A549 (cell line): Measurements from ENCODE around the gene RAB4B. TPM values are rescaled to one million over a fixed set of nuclear protein-coding genes. Genes with fewer than 3 reads are reported as not detected.
A peak's percentile ranks its signal among the peaks of the same experiment; 100 is the strongest.
"Not testable (repeated sequence)": the region's sequence is repeated elsewhere in the genome, so short reads cannot be mapped to it uniquely, and the experiment has no call there.

Experiments used
- ATAC-seq, 2 experiments: fragments of 200-7000 bp in 1 of 2; fragments of >200 bp in 1 of 2; cut with Nextera tagmentation in 1 of 2; cut with Tn5 transposase in 1 of 2; 3 replicates each; pipeline versions ENCODE4 v1.8.0 to v1.9.1; 2018 to 2020; ENCODE audit warnings: mild to moderate bottlenecking in 1 of 2, moderate library complexity in 1 of 2
- CTCF ChIA-PET: fragments of 300-600 bp; sonication (Branson Sonifier 250); formaldehyde crosslinking; extraction: SDS; loops from one replicate; lab custom pipeline; 2021; ENCODE audit warnings: antibody characterized with exemption, inconsistent platforms; lab: Yijun Ruan, JAX
- POLR2A ChIA-PET: fragments of 350-600 bp; formaldehyde crosslinking; extraction: SDS; loops from one replicate; lab custom pipeline; 2021; ENCODE audit warnings: antibody characterized with exemption, inconsistent platforms; lab: Yijun Ruan, JAX
- DNase-seq, 2 experiments: peaks; one replicate each; pipeline versions ENCODE4 v3.0.0 to v3.0.0-alpha.2; 2011 to 2016; ENCODE audit warnings: low read depth in 1 of 2, low spot score in 1 of 2
- FAIRE-seq: peaks from 2 replicates; lab custom pipeline; 2011; peaks lifted over from hg19 to GRCh38; lab: Jason Lieb, UNC
- H3K27ac ChIP-seq, 2 experiments: fragments of >200 bp; sonication (Bioruptor Twin); formaldehyde crosslinking; 3 replicates each; pipeline ENCODE4 v1.5.1; 2016 to 2017
- H3K4me1 ChIP-seq: fragments of >200 bp; sonication (Bioruptor Twin); formaldehyde crosslinking; 3 replicates; pipeline ENCODE4 v1.6.1; 2016
- H3K4me2 ChIP-seq: fragments of >200 bp; sonication (Bioruptor Twin); formaldehyde crosslinking; 3 replicates; pipeline ENCODE4 v1.6.1; 2016
- H3K4me3 ChIP-seq: fragments of >200 bp; sonication (Bioruptor Twin); formaldehyde crosslinking; 3 replicates; pipeline ENCODE4 v1.5.1; 2016
- H3K9me3 ChIP-seq: fragments of >200 bp; sonication (Bioruptor Twin); formaldehyde crosslinking; 3 replicates; pipeline ENCODE4 v1.6.1; 2016
- FOSB ChIP-seq: fragments of 250-450 bp; sonication (Bioruptor Pico); IDR thresholded peaks from 2 replicates; pipeline ENCODE4 v1.5.0; 2020; ENCODE audit warnings: mild to moderate bottlenecking, moderate library complexity
- HES2 ChIP-seq: fragments of >200 bp; sonication (Bioruptor Twin); formaldehyde crosslinking; IDR thresholded peaks from 2 replicates; pipeline ENCODE4 v1.6.1; 2016
- HOXB13 ChIP-seq: fragments of 250-450 bp; sonication (Bioruptor Pico); IDR thresholded peaks from 2 replicates; pipeline ENCODE4 v1.5.0; 2020; ENCODE audit warnings: low read depth, mild to moderate bottlenecking, moderate library complexity
- JUN ChIP-seq, 2 experiments: fragments of >200 bp; sonication (Bioruptor Twin); formaldehyde crosslinking; IDR thresholded peaks; 2 replicates in 1 of 2; 3 replicates in 1 of 2; pipeline ENCODE4 v1.6.1; 2016 to 2017
- JUNB ChIP-seq: fragments of >200 bp; sonication (Bioruptor Twin); formaldehyde crosslinking; IDR thresholded peaks from 2 replicates; pipeline ENCODE4 v1.6.1; 2016
- KDM5A ChIP-seq: fragments of 200-600 bp; sonication (generic); IDR thresholded peaks from 2 replicates; pipeline ENCODE4 v1.6.1; 2016; ENCODE audit warnings: antibody characterized with exemption, mild to moderate bottlenecking
- MYC ChIP-seq: IDR thresholded peaks from 2 replicates; pipeline ENCODE4 v1.6.1; 2012; ENCODE audit warnings: mild to moderate bottlenecking, inconsistent platforms, low read length, improper control_type of control experiment, borderline replicate concordance
- POLR2AphosphoS2 ChIP-seq: conservative IDR thresholded peaks from 2 replicates; pipeline ENCODE4 v1.6.1; 2012; ENCODE audit warnings: low read length, improper control_type of control experiment, inconsistent platforms
- RAD21 ChIP-seq, 2 experiments: fragments of >200 bp in 1 of 2; sonication (Bioruptor Twin) in 1 of 2; formaldehyde crosslinking in 1 of 2; IDR thresholded peaks in 1 of 2; conservative IDR thresholded peaks in 1 of 2; 2 replicates in 1 of 2; 3 replicates in 1 of 2; pipeline ENCODE4 v1.6.1; 2012 to 2018; ENCODE audit warnings: inconsistent platforms in 1 of 2
- TFCP2L1 ChIP-seq: fragments of 250-450 bp; sonication (Bioruptor Pico); IDR thresholded peaks from 2 replicates; pipeline ENCODE4 v1.5.0; 2021; ENCODE audit warnings: mild to moderate bottlenecking
- ZFP36 ChIP-seq: fragments of 450-650 bp; IDR thresholded peaks from 2 replicates; pipeline ENCODE4 v1.6.1; 2014; ENCODE audit warnings: borderline replicate concordance; ENCODE audit not compliant: partially characterized antibody
- ZNF302 ChIP-seq: fragments of 250-450 bp; sonication (Bioruptor Pico); IDR thresholded peaks from 2 replicates; pipeline ENCODE4 v1.9.0; 2021; ENCODE audit warnings: inconsistent platforms, mild to moderate bottlenecking, moderate library complexity
- WGBS: methylation state at CpG from one replicate; pipeline ENCODE4 v1.1.6; 2017; ENCODE audit errors: missing lambda C conversion rate; 5-methylcytosine and 5-hydroxymethylcytosine counted together
- polyA plus RNA-seq, 4 experiments: library from polyadenylated mRNA; depleted of rRNA in 3 of 4; stranded (reverse); fragments of >200 nt; fragmentation: RNase III in 1 of 4; extraction: RNeasy Plus Mini Kit Qiagen cat#74134 plus additional on column Dnase treatment in 1 of 4; gene quantifications; 2 replicates in 3 of 4; 3 replicates in 1 of 4; pipeline ENCODE4 v1.2.3, GENCODE V29; 2011 to 2017
- TF ChIP-seq, protein P1 (sequence below): IDR thresholded peaks from 2 replicates; pipeline ENCODE4 v1.6.1; 2012
- TF ChIP-seq, protein P2 (sequence below): fragments of >200 bp; sonication (Bioruptor Twin); formaldehyde crosslinking; IDR thresholded peaks from 3 replicates; pipeline ENCODE4 v1.5.1; 2016

The RAB4B gene
- polyA plus RNA-seq, 2 of the 4 experiments (the other 2 are of a cell fraction) = 20.7 to 22.9 TPM

DNA sequence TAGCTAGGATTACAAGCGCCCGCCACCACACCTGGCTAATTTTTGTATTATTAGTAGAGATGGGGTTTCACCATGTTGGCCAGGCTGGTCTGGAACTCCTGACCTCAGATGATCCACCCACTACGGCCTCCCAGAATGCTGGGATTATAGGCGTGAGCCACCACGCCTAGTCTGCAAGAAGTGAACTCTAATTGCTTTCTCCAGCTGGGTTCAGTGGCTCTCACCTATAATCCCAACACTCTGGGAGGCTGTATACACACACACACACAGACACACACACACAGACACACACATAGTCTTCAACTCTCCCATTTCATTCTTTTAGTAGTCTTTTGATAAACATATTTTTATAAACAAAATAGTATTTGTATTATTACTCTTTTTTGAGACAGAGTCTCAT, 48.0 kb upstream of the RAB4B start:
- H3K4me3 ChIP-seq, ATAC-seq, H3K4me1 ChIP-seq, FAIRE-seq, H3K4me2 ChIP-seq, DNase-seq, H3K27ac ChIP-seq, H3K9me3 ChIP-seq: not testable (repeated sequence)
- 0 out of 2 replicates have a peak, but pooled peaks have one; percentile 15 for TF ChIP-seq ZNF302
- ChIA-PET CTCF (interaction anchor here (0.7 to 17.9 kb wide), 8 partner anchors 9 to 77 kb away, joined by 3 to 199 read pairs (median 6); partner anchors contain the start of genes ACTMAP and SNRPA), POLR2A (interaction anchor here (0.8 to 1.4 kb wide), 2 partner anchors 13 to 40 kb away, joined by 4 read pairs; partner anchors contain the start of genes COQ8B, ITPKC and NUMBL)
- 95% methylated on average over 5 of the region's 5 CpGs for WGBS

GRCh38 chr19:40732304-40732703, 45.7 kb upstream of the RAB4B start:
- not testable (repeated sequence) for H3K9me3 ChIP-seq, H3K4me2 ChIP-seq, H3K27ac ChIP-seq, FAIRE-seq, H3K4me3 ChIP-seq, H3K4me1 ChIP-seq, ATAC-seq, DNase-seq
- WGBS = 96% methylated on average over 16 of the region's 16 CpGs
- ChIA-PET CTCF (interaction anchor here (0.7 to 17.9 kb wide), 8 partner anchors 11 to 98 kb away, joined by 3 to 199 read pairs (median 4); partner anchors contain the start of genes ACTMAP and SNRPA), POLR2A (interaction anchor here (0.6 to 2.5 kb wide), 2 partner anchors 18 to 831 kb away, joined by 3 to 10 read pairs; partner anchors contain the start of genes ACTMAP and SNRPA)

DNA sequence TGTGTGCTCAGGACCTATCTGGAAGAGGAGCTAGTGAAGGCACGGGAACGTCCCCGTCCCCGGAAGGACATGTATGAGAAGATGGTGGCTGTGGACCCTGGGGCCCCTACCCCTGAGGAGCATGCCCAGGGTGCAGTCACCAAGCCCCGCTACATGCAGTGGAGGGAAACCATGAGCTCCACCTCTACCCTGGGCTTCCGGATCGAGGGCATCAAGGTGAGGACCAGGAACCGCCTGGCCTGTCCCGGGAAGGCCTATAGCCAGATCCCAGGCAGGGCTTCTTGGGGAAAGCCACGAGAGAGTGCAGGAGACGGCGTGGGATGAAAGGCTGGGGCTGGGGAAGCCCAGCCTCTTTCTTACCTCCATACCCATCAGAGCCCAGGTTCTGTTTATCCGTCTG, 44.9 kb upstream of the RAB4B start:
- DNase-seq = no peak
- Histone ChIP-seq H3K4me2 (no peak overlapping the region), H3K9me3 (no peaks in the 10 kb centered on the region), H3K4me3 (no peak overlapping the region), H3K27ac (no peak overlapping the region), H3K4me1 (no peaks in the 10 kb centered on the region)
- ATAC-seq = peak in 1 of 2 experiments; percentile 17; a peak in 2 of 6 replicates
- WGBS = 95% methylated on average over 13 of the region's 13 CpGs
- TF ChIP-seq HES2 = no peak
- TF ChIP-seq, protein P1, sequence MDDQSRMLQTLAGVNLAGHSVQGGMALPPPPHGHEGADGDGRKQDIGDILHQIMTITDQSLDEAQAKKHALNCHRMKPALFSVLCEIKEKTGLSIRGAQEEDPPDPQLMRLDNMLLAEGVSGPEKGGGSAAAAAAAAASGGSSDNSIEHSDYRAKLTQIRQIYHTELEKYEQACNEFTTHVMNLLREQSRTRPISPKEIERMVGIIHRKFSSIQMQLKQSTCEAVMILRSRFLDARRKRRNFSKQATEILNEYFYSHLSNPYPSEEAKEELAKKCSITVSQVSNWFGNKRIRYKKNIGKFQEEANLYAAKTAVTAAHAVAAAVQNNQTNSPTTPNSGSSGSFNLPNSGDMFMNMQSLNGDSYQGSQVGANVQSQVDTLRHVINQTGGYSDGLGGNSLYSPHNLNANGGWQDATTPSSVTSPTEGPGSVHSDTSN = no peak
- TF ChIP-seq JUN (IDR thresholded peaks at IDR 0.05) = no peak
- TF ChIP-seq JUNB = no peak
- TF ChIP-seq TFCP2L1 (CRISPR knock-in tag) = no peak
- TF ChIP-seq KDM5A = no peak
- TF ChIP-seq ZNF302 = no peak
- no peak for TF ChIP-seq MYC
- no peak for TF ChIP-seq RAD21 (conservative IDR thresholded peaks at IDR 0.05 in 1 of 2, IDR thresholded peaks at IDR 0.05 in 1 of 2)
- FAIRE-seq = no peak
- ChIA-PET POLR2A (interaction anchor here (1.0 to 2.5 kb wide), 2 partner anchors 16 to 17 kb away, joined by 3 to 10 read pairs; partner anchors contain the start of genes ACTMAP, ITPKC and SNRPA), CTCF (interaction anchor here (1.0 to 17.9 kb wide), 9 partner anchors 10 to 99 kb away, joined by 3 to 199 read pairs (median 4); partner anchors contain the start of genes ACTMAP and SNRPA)

- H3K4me2 ChIP-seq = no peak overlapping the region
- POLR2A ChIA-PET = no interaction called here
- TF ChIP-seq, protein P1 = no peak
- TF ChIP-seq ZFP36 = peak; percentile 84
- no peak for TF ChIP-seq ZNF302
- no peak for TF ChIP-seq POLR2AphosphoS2
- no peak for TF ChIP-seq FOSB
- TF ChIP-seq HOXB13 (CRISPR knock-in tag) = no peak
- TF ChIP-seq, protein P2, sequence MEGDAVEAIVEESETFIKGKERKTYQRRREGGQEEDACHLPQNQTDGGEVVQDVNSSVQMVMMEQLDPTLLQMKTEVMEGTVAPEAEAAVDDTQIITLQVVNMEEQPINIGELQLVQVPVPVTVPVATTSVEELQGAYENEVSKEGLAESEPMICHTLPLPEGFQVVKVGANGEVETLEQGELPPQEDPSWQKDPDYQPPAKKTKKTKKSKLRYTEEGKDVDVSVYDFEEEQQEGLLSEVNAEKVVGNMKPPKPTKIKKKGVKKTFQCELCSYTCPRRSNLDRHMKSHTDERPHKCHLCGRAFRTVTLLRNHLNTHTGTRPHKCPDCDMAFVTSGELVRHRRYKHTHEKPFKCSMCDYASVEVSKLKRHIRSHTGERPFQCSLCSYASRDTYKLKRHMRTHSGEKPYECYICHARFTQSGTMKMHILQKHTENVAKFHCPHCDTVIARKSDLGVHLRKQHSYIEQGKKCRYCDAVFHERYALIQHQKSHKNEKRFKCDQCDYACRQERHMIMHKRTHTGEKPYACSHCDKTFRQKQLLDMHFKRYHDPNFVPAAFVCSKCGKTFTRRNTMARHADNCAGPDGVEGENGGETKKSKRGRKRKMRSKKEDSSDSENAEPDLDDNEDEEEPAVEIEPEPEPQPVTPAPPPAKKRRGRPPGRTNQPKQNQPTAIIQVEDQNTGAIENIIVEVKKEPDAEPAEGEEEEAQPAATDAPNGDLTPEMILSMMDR = no peak
- no peak overlapping the region for H3K27ac ChIP-seq
- peak in 1 of 2 experiments; percentile 57 for DNase-seq
- FAIRE-seq = no peak
- H3K9me3 ChIP-seq = no peaks in the 10 kb centered on the region
- no peak for ATAC-seq
- H3K4me3 ChIP-seq = no peak overlapping the region
- H3K4me1 ChIP-seq = no peaks in the 10 kb centered on the region
- CTCF ChIA-PET = interaction anchor here (1.1 to 17.9 kb wide), 10 partner anchors 6 to 73 kb away, joined by 3 to 199 read pairs (median 6); partner anchors contain the start of genes ACTMAP and SNRPA
- 84% methylated on average over 11 of the region's 11 CpGs for WGBS
Measured at GRCh38 chr19:40735013-40735771, 42.9 kb upstream of the RAB4B start.
